GM18867 (cell line): Measurements from ENCODE around the gene PRX.
"Not testable (repeated sequence)": the region's sequence is repeated elsewhere in the genome, so short reads cannot be mapped to it uniquely, and the experiment has no call there.

Experiments
- ATAC-seq: cut with Tn5 transposase; IDR thresholded peaks from one replicate; pipeline ENCODE4 v1.9.1; 2021; ENCODE audit warnings: mild to moderate bottlenecking, moderate library complexity; ENCODE audit not compliant: unreplicated experiment

Gene PRX

GRCh38 chr19:40433391-40434216 lies 20.4 kb upstream of the PRX start:
- peak; percentile 58 for ATAC-seq

- ATAC-seq: not testable (repeated sequence)
Measured at GRCh38 chr19:40432760-40433159, 19.6 kb upstream of the PRX start.

- ATAC-seq: no peak
Measured at GRCh38 chr19:40431698-40432097, 18.5 kb upstream of the PRX start.

- ATAC-seq: not testable (repeated sequence)
Measured at GRCh38 chr19:40430242-40430641, 17.1 kb upstream of the PRX start.

GRCh38 chr19:40428197-40428596 lies 15.0 kb upstream of the PRX start:
- not testable (repeated sequence) for ATAC-seq

- peak; percentile 82 for ATAC-seq
Measured at GRCh38 chr19:40425450-40426287, 12.5 kb upstream of the PRX start, which contains the start of gene SERTAD1. Gene SERTAD1 (minus strand): TSS chr19:40425992. CDS start chr19:40423546, 2,446 bp downstream.

- ATAC-seq: no peak
Measured at GRCh38 chr19:40424637-40425449, 11.7 kb upstream of the PRX start.

- no peak for ATAC-seq
Measured at GRCh38 chr19:40423938-40424337, 10.8 kb upstream of the PRX start.

- ATAC-seq: no peak
Measured at GRCh38 chr19:40422748-40423566, 9.8 kb upstream of the PRX start.

- no peak for ATAC-seq
Measured at GRCh38 chr19:40421993-40422747, 9.0 kb upstream of the PRX start.

- peak; percentile 32 for ATAC-seq
Measured at GRCh38 chr19:40420766-40421765, 7.9 kb upstream of the PRX start.

GRCh38 chr19:40420451-40420765 lies 7.2 kb upstream of the PRX start:
- ATAC-seq: no peak

- no peak for ATAC-seq
Measured at GRCh38 chr19:40419780-40420179, 6.6 kb upstream of the PRX start.

GRCh38 chr19:40419066-40419612 lies 6.0 kb upstream of the PRX start:
- no peak for ATAC-seq

GRCh38 chr19:40418040-40418439 lies 4.9 kb upstream of the PRX start:
- no peak for ATAC-seq

GRCh38 chr19:40417643-40417981 lies 4.4 kb upstream of the PRX start:
- ATAC-seq: no peak

GRCh38 chr19:40416918-40417642 lies 3.9 kb upstream of the PRX start:
- no peak for ATAC-seq

GRCh38 chr19:40415768-40416167 lies 2.6 kb upstream of the PRX start:
- no peak for ATAC-seq
